GM21737 (cell line): ENCODE data around the gene SLC5A11.

Experiments
- ATAC-seq: cut with Tn5 transposase; IDR thresholded peaks from one replicate; pipeline ENCODE4 v1.9.1; 2021; ENCODE audit warnings: mild to moderate bottlenecking, moderate library complexity; ENCODE audit not compliant: unreplicated experiment

The SLC5A11 gene

GRCh38 chr16:24917236-24917635 is 71.5 kb downstream of the SLC5A11 start:
- ATAC-seq: no peak

- no peak for ATAC-seq
These were observed 72.1 kb downstream of the SLC5A11 start for GRCh38 chr16:24917891-24918290.

GRCh38 chr16:24918641-24919040 is 72.9 kb downstream of the SLC5A11 start:
- no peak for ATAC-seq

- ATAC-seq: no peak
These were observed 73.8 kb downstream of the SLC5A11 start for GRCh38 chr16:24919536-24919935.

- ATAC-seq: no peak
These were observed 74.8 kb downstream of the SLC5A11 start for GRCh38 chr16:24920568-24920967.

GRCh38 chr16:24921229-24921628 is 75.5 kb downstream of the SLC5A11 start:
- ATAC-seq: no peak

GRCh38 chr16:24925163-24925562 is 79.4 kb downstream of the SLC5A11 start:
- ATAC-seq: no peak

GRCh38 chr16:24929409-24929808 is 83.6 kb downstream of the SLC5A11 start:
- ATAC-seq: no peak

- ATAC-seq: no peak
These were observed 84.7 kb downstream of the SLC5A11 start for GRCh38 chr16:24930440-24930839.

- no peak for ATAC-seq
These were observed 85.3 kb downstream of the SLC5A11 start for GRCh38 chr16:24931091-24931490.

- no peak for ATAC-seq
These were observed 89.6 kb downstream of the SLC5A11 start for GRCh38 chr16:24935336-24935735.

- no peak for ATAC-seq
These were observed 90.4 kb downstream of the SLC5A11 start for GRCh38 chr16:24936151-24936550.

GRCh38 chr16:24939224-24939623 is 93.5 kb downstream of the SLC5A11 start:
- ATAC-seq: no peak

GRCh38 chr16:24939738-24940137 is 94.0 kb downstream of the SLC5A11 start:
- ATAC-seq: no peak

GRCh38 chr16:24943471-24943870 is 97.7 kb downstream of the SLC5A11 start:
- no peak for ATAC-seq

GRCh38 chr16:24944206-24944605 is 98.4 kb downstream of the SLC5A11 start:
- no peak for ATAC-seq

GRCh38 chr16:24946155-24946554 is 100.4 kb downstream of the SLC5A11 start:
- ATAC-seq: no peak

GRCh38 chr16:24950275-24950674 is 104.5 kb downstream of the SLC5A11 start:
- ATAC-seq: no peak

- no peak for ATAC-seq
These were observed 107.5 kb downstream of the SLC5A11 start for GRCh38 chr16:24953306-24953705.

- ATAC-seq: no peak
These were observed 108.0 kb downstream of the SLC5A11 start for GRCh38 chr16:24953721-24954120.

GRCh38 chr16:24954137-24954536 is 108.4 kb downstream of the SLC5A11 start:
- ATAC-seq: no peak

- no peak for ATAC-seq
These were observed 110.4 kb downstream of the SLC5A11 start for GRCh38 chr16:24955975-24956731.

GRCh38 chr16:24957887-24958286 is 112.1 kb downstream of the SLC5A11 start:
- ATAC-seq: no peak
